ENCODE data around the gene MSH2.

GRCh38 chr2:47487498-47487875 lies 84.5 kb downstream of the MSH2 start:
- TF ChIP-seq CTCF (IDR thresholded peaks at IDR 0.05; ENCODE audit: poor library complexity) (no peak), EZH2phosphoT487 (IDR thresholded peaks at IDR 0.05; ENCODE audit: low read depth, severe bottlenecking, unreplicated experiment) (no peak)
